Measurements from ENCODE around the gene PIGQ.
A peak's percentile ranks its signal among the peaks of the same experiment; 100 is the strongest.

Gene PIGQ

DNA sequence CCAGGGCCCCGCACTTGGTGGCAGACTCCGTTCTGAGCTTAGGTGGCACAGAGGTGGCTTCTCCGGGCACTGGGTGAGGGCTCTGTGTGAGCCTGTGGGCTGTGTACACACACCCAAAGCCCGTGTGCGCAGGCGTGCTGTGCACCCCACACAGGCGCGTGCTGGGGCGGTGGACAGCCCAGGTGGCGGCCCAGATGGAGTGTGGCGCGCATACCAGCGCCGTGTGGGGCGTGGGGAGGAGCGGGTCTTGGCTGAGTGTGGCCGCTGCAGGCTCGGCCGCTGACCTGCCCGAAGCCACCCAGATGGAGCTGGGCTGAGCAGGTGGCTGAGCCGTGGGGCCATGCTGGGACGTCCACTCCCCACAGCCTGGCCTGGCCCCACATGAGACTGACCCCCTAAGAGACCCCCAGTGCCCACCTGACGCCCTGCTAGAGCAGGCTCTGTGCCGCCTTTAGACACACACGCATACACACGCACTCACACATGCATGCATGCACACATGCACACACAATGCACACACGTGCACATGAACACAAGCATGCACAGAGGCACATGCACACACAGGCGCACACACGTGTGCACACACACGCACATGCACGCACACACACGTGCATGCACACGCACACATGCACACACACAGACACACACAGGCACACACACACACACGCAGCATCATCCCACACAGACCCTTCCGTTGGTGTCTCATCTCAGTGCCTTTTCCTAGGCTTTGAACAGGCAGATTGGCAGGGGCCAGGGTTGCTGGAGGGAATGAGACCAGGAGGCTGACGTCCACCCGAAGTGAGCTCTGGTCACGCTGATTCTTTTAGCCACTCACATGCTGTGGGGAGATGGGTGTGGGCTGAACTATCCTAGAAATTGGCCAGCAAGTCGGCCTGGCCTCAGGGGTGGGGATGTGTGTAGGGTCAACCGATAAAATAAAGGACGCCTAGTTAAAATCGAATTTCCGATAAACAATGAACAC lies 7.5 kb upstream of the PIGQ start:
- no peak overlapping the region for H3K4me3 ChIP-seq (ENCODE audit: low read length in 2 of 2)
- H3K36me3 ChIP-seq (ENCODE audit: control insufficient read depth in 2 of 2, insufficient read depth in 2 of 2, low read length in 2 of 2): no peaks in the 10 kb centered on the region
- peaks cover 21 to 41% of the 10 kb centered on the region in 2 donors for H3K27me3 ChIP-seq (ENCODE audit: control insufficient read depth in 2 of 2, insufficient read depth in 2 of 2, low read length in 2 of 2)
- H3K27ac ChIP-seq (ENCODE audit: low read depth in 2 of 2, low read length in 2 of 2): no peak overlapping the region
- no peak overlapping the region for H3K9ac ChIP-seq (ENCODE audit: low read depth in 1 of 2, low read length in 2 of 2)
- no peaks in the 10 kb centered on the region for H3K9me3 ChIP-seq (ENCODE audit: control insufficient read depth in 2 of 2, low read length in 2 of 2)
- peaks cover 11 to 12% of the 10 kb centered on the region in 2 donors for H3K4me1 ChIP-seq (ENCODE audit: control insufficient read depth in 2 of 2, insufficient read depth in 2 of 2, low read length in 2 of 2)

DNA sequence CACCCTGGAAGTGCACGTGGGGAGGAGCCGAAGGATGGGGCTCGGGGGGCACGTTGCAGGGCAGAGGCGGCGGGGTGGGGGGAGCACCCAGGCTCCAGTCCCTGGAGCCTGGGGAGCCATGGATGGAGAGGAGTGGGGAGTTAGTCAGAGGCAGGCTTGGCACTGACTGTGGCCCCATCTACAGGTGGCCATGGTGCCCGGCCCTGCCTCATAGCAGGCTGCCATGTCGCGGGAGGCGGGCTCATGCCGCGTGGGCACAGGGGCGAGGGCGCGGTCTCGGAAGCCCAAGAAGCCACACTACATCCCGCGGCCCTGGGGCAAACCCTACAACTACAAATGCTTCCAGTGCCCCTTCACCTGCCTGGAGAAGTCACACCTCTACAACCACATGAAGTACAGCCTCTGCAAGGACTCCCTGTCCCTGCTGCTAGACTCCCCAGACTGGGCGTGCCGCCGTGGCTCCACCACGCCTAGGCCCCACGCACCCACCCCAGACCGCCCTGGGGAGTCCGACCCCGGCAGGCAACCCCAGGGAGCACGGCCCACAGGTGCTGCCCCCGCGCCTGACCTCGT lies 6.6 kb upstream of the PIGQ start:
- Histone ChIP-seq H3K4me3 (ENCODE audit: low read length in 2 of 2) (no peak overlapping the region), H3K9me3 (ENCODE audit: control insufficient read depth in 2 of 2, low read length in 2 of 2) (no peaks in the 10 kb centered on the region), H3K9ac (ENCODE audit: low read depth in 1 of 2, low read length in 2 of 2) (no peak overlapping the region), H3K27me3 (ENCODE audit: control insufficient read depth in 2 of 2, insufficient read depth in 2 of 2, low read length in 2 of 2) (peaks cover 21 to 36% of the 10 kb centered on the region in 2 donors), H3K27ac (ENCODE audit: low read depth in 2 of 2, low read length in 2 of 2) (no peak overlapping the region), H3K36me3 (ENCODE audit: control insufficient read depth in 2 of 2, insufficient read depth in 2 of 2, low read length in 2 of 2) (no peaks in the 10 kb centered on the region), H3K4me1 (ENCODE audit: control insufficient read depth in 2 of 2, insufficient read depth in 2 of 2, low read length in 2 of 2) (peaks cover 15 to 18% of the 10 kb centered on the region in 2 donors)

DNA sequence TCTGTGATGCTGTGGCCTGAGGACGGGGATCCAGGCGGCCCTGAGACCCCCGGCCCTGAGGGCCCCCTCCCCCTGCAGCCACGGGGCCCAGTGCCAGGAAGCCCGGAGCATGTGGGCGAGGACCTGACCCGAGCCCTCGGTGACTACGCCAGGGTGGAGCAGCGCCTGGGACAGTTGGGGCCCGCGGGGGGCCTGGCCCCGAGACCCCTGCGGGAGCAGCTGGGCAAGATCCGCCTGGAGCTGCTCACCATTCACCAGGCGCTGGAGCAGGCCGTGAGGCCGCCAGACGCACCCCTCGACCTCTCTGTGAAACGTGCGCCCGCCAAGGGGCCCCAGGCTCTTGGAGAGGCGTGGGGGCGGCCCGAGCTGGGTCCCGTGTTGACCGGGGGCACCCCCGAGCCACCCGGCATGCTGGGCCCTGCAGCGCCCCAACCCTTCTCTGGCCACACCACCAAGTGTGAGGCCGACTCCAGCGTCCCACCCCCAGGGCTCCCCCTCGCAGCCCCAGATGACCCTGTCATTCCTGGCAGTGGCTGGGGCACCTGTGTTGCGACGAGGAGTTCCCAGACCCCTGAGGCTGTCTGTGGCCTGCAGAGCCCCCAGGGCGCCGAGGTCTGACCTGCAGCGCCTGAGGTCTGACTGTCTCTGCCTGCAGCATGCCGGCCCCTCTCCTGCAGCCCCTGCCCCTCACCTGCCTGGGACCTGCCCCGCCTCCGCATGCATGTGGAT lies 4.9 kb upstream of the PIGQ start:
- Histone ChIP-seq H3K36me3 (ENCODE audit: control insufficient read depth in 2 of 2, insufficient read depth in 2 of 2, low read length in 2 of 2) (no peaks in the 10 kb centered on the region), H3K4me1 (ENCODE audit: control insufficient read depth in 2 of 2, insufficient read depth in 2 of 2, low read length in 2 of 2) (peaks cover 25 to 26% of the 10 kb centered on the region in 2 donors), H3K4me3 (ENCODE audit: low read length in 2 of 2) (no peak overlapping the region), H3K9ac (ENCODE audit: low read depth in 1 of 2, low read length in 2 of 2) (no peak overlapping the region), H3K27ac (ENCODE audit: low read depth in 2 of 2, low read length in 2 of 2) (no peak overlapping the region), H3K9me3 (ENCODE audit: control insufficient read depth in 2 of 2, low read length in 2 of 2) (no peaks in the 10 kb centered on the region), H3K27me3 (ENCODE audit: control insufficient read depth in 2 of 2, insufficient read depth in 2 of 2, low read length in 2 of 2) (peaks cover 14 to 20% of the 10 kb centered on the region in 2 donors)

DNA sequence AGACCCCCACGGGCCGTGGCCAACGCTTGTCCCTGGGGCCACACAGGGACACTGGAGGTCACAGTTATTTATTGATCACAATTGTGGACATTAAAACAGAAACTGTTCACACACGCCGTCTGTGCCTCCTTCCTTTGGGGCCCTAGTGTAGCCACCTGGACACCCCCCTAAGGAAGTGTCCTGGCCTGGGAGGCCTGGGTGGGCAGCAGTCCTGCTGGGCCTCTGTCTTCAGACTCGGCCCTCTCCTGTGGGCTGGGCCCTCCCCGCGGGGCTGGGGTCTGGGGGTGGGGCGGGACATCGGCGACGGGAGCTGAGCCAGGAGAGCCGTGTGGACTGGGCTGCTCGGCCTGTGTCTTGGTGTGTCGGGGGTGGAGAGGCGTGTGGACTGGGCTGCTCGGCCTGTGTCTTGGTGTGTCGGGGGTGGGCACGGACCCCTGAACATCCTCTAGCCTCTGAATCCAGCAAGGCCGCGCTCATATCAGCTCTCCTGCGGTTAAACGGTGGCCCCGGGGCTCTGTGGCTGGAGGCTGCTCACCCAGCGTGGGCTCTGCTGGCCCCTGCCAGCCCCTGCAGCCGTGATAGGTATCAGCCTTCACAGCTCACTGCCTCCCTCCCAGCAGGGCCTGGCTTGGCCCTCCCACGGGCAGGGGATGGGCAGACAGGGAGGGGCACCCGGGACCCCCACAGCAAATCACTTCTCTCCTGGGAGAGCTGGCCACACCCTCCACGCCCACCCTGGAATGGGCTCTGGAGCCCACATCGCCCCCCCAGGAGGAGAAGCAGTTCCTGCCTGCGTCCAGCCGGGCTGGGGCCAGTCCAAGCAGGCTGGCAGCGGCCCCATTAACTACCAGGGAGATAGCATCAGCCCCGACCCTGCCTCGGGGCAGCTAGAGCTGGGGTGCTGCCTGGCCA lies 4.1 kb upstream of the PIGQ start:
- no peak overlapping the region for H3K27ac ChIP-seq (ENCODE audit: low read depth in 2 of 2, low read length in 2 of 2)
- H3K9me3 ChIP-seq (ENCODE audit: control insufficient read depth in 2 of 2, low read length in 2 of 2): no peaks in the 10 kb centered on the region
- no peak overlapping the region for H3K4me3 ChIP-seq (ENCODE audit: low read length in 2 of 2)
- H3K36me3 ChIP-seq (ENCODE audit: control insufficient read depth in 2 of 2, insufficient read depth in 2 of 2, low read length in 2 of 2): no peaks in the 10 kb centered on the region
- peaks cover 26 to 27% of the 10 kb centered on the region in 2 donors for H3K4me1 ChIP-seq (ENCODE audit: control insufficient read depth in 2 of 2, insufficient read depth in 2 of 2, low read length in 2 of 2)
- no peak overlapping the region for H3K9ac ChIP-seq (ENCODE audit: low read depth in 1 of 2, low read length in 2 of 2)
- H3K27me3 ChIP-seq (ENCODE audit: control insufficient read depth in 2 of 2, insufficient read depth in 2 of 2, low read length in 2 of 2): peaks cover 14 to 19% of the 10 kb centered on the region in 2 donors

DNA sequence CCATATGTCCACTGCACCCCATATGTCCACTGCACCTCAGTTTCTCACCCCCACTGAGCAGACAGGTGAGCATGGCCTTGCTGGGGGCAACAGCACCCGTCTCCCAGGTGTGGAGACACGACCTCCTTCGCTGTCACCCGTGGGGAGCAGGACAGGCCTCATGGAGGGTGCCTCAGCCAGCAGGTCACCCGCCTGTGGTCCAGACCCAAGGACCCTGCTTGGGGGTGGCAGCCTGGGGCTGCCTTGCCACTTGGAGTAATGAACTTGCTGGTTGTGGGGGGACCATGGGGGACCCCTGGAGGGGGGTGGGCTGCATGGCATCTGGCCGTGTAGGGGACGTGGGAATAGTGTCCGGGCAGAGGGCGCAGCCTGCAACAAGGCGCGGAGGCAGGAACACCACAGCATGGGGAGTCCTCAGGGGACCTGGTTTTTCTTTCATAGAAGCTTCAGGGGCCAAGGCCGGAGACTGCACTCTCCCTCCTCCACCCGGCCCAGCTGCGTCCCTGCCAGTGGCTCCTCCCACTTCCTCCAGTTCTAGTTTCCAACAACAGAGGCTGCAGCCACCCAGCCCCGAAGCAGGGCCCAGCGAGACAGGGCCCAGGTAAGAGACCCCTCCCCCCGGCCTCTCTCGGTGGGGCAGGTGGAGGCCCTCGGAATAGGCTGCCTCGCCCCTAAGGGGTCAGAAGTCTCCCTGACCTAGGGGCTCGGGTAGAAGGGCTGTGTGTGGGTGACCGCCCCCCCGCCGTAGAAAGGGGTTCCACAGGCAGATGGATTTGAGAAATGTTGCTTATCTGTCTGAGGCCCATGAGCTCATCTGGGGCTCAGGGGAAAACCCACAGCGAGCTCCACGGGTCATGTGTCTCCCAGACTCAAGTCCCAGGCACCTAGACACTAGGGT lies 3.0 kb upstream of the PIGQ start, which contains the start of gene NHLRC4:
TSS of gene NHLRC4 (plus strand) at position 531 of the 898 bp plus-strand sequence. CDS start 1,043 bp downstream, outside the sequence.
- H3K9ac ChIP-seq (ENCODE audit: low read depth in 1 of 2, low read length in 2 of 2): peak within 1 kb of the TSS; percentile 39 to 41
- no peaks in the 10 kb centered on the region for H3K36me3 ChIP-seq (ENCODE audit: control insufficient read depth in 2 of 2, insufficient read depth in 2 of 2, low read length in 2 of 2)
- peaks cover 28 to 29% of the 10 kb centered on the region in 2 donors for H3K4me1 ChIP-seq (ENCODE audit: control insufficient read depth in 2 of 2, insufficient read depth in 2 of 2, low read length in 2 of 2)
- peaks cover 9 to 11% of the 10 kb centered on the region in 2 donors for H3K27me3 ChIP-seq (ENCODE audit: control insufficient read depth in 2 of 2, insufficient read depth in 2 of 2, low read length in 2 of 2)
- peak within 1 kb of the TSS in 1 of 2 donors; percentile 48 for H3K27ac ChIP-seq (ENCODE audit: low read depth in 2 of 2, low read length in 2 of 2)
- peak within 1 kb of the TSS; percentile 42 to 48 for H3K4me3 ChIP-seq (ENCODE audit: low read length in 2 of 2)
- no peaks in the 10 kb centered on the region for H3K9me3 ChIP-seq (ENCODE audit: control insufficient read depth in 2 of 2, low read length in 2 of 2)

DNA sequence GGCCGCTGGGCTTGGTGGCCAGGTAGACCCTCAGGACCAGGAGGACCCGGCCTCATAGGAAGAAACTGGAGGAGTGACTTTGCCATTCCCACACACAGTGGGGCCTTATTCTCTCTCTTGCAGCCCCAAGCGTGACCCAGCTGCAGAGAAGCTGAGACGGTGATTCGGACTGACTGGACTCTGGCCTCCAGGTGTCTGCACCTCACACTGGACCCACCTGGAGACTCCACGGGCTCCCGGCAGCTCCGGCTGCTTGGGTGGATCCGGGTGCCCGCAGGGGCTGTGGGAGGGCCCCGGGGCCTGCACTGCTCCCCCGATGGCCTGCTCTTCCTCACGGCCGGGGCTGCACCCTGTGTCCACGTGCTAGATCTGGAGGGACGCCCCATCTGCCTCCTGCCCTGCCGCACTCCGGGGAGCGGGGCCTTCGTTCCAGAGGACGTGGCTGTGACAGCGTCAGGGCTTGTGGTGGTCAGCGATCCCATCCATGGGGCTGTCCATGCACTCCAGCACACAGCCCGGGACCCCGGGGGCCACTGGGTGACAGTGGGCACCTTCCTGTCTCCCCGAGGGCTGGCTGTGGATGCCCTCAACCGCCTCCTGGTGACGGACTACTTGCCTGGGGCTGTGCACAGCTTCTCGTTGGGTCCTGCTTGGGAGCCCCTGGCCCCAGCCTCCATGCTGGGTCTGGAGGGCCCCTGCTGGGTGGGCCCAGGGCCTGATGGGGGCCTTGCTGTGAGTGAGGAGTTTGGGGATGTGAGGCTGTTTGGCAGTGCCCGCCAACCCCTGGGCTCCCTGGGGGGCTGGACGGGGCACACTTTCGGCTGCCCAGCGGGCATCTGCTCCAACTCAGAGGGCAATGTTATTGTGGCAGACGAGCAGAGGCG lies 2.2 kb upstream of the PIGQ start:
- peaks cover 1 to 3% of the 10 kb centered on the region in 2 donors for H3K27me3 ChIP-seq (ENCODE audit: control insufficient read depth in 2 of 2, insufficient read depth in 2 of 2, low read length in 2 of 2)
- H3K4me1 ChIP-seq (ENCODE audit: control insufficient read depth in 2 of 2, insufficient read depth in 2 of 2, low read length in 2 of 2): peaks cover 28 to 29% of the 10 kb centered on the region in 2 donors
- H3K36me3 ChIP-seq (ENCODE audit: control insufficient read depth in 2 of 2, insufficient read depth in 2 of 2, low read length in 2 of 2): no peaks in the 10 kb centered on the region
- peak overlapping the region; percentile 42 to 48 for H3K4me3 ChIP-seq (ENCODE audit: low read length in 2 of 2)
- peak overlapping the region in 1 of 2 donors; percentile 48 for H3K27ac ChIP-seq (ENCODE audit: low read depth in 2 of 2, low read length in 2 of 2)
- H3K9me3 ChIP-seq (ENCODE audit: control insufficient read depth in 2 of 2, low read length in 2 of 2): no peaks in the 10 kb centered on the region
- peak overlapping the region; percentile 39 to 41 for H3K9ac ChIP-seq (ENCODE audit: low read depth in 1 of 2, low read length in 2 of 2)

DNA sequence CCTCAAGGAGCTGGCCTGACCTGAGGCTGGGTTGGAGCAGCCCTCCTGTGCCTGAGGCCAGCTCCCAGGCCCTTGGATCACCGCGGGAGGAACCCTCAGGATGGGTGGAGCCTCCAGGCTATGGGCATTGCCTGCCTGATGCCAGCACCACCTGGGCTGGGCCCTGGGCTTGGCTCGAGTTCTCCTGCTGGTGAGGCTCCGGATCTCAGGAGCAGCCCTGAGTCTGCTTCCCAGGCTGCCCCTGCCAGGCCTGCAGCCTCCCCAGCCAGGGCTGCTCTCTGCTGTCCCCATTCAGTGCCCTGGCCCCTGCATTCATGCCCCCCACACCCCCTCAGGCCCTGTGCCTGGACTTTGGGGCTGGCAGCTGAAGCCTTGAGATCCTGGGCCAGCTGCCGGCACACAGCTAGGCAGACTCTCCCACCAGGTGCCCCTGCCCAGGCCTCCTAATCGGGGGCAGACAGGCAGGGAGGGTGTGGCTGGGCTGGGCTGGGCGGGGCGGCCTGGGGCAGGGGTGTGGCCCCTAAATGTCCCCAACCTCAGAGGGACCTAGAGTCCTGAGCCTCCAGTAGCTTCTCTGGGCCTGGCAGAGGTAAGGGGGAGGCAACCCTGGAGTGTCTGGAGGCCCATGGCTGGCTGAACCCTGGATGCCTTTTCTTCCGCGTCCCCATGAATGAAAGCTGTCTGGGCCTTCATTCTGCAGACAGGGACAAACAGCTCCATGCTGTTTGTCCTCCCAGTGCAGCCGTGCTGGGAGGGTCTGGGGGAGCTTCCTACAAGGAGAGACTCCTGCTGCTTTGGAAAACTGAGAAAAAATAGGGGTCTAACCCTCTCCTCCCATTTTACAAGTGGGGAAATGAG lies 1.1 kb upstream of the PIGQ start:
- Histone ChIP-seq H3K4me3 (ENCODE audit: low read length in 2 of 2) (peak overlapping the region; percentile 70), H3K9ac (ENCODE audit: low read depth in 1 of 2, low read length in 2 of 2) (peak overlapping the region in 1 of 2 donors; percentile 75), H3K36me3 (ENCODE audit: control insufficient read depth in 2 of 2, insufficient read depth in 2 of 2, low read length in 2 of 2) (no peaks in the 10 kb centered on the region), H3K27ac (ENCODE audit: low read depth in 2 of 2, low read length in 2 of 2) (peak overlapping the region in 1 of 2 donors; percentile 48), H3K27me3 (ENCODE audit: control insufficient read depth in 2 of 2, insufficient read depth in 2 of 2, low read length in 2 of 2) (no peaks in the 10 kb centered on the region), H3K9me3 (ENCODE audit: control insufficient read depth in 2 of 2, low read length in 2 of 2) (no peaks in the 10 kb centered on the region), H3K4me1 (ENCODE audit: control insufficient read depth in 2 of 2, insufficient read depth in 2 of 2, low read length in 2 of 2) (peaks cover 28 to 29% of the 10 kb centered on the region in 2 donors)
